CD4-positive, alpha-beta T cell treated with Interleukin-17A for 4 hours (primary cell): ENCODE results near the gene CFTR.
"Not testable (repeated sequence)": the region's sequence is repeated elsewhere in the genome, so short reads cannot be mapped to it uniquely, and the experiment has no call there.

Experiments used
- DNase-seq: peaks from one replicate; pipeline ENCODE4 v3.0.0-alpha.2; 2020; ENCODE audit warnings: mixed read lengths

The CFTR gene

GRCh38 chr7:117692338-117692737, 212.5 kb downstream of the CFTR start:
- no peak for DNase-seq

GRCh38 chr7:117698018-117698417, 218.2 kb downstream of the CFTR start:
- DNase-seq, result no peak

GRCh38 chr7:117704063-117704462, 224.2 kb downstream of the CFTR start:
- no peak for DNase-seq

GRCh38 chr7:117705630-117706029, 225.8 kb downstream of the CFTR start:
- no peak for DNase-seq

- no peak for DNase-seq
These were observed 226.4 kb downstream of the CFTR start for GRCh38 chr7:117706210-117706609.

- DNase-seq, result no peak
These were observed 227.3 kb downstream of the CFTR start for GRCh38 chr7:117707080-117707479.

GRCh38 chr7:117708173-117708572, 228.3 kb downstream of the CFTR start:
- not testable (repeated sequence) for DNase-seq

- DNase-seq, result no peak
These were observed 231.7 kb downstream of the CFTR start for GRCh38 chr7:117711556-117711955.

- DNase-seq, result no peak
These were observed 236.1 kb downstream of the CFTR start for GRCh38 chr7:117715784-117716445.

- DNase-seq, result no peak
These were observed 237.0 kb downstream of the CFTR start for GRCh38 chr7:117716707-117717299.

- no peak for DNase-seq
These were observed 237.5 kb downstream of the CFTR start for GRCh38 chr7:117717357-117717756.
